Activated T-helper 1 cell treated with anti-CD3 and anti-CD28 coated beads, Interleukin-2, amount 50 U/mL, for 16 hours (primary cell): Measurements from ENCODE around the gene GALNT14.

Experiments
- DNase-seq, 2 donors: peaks; one replicate each; pipeline ENCODE4 v3.0.0-alpha.2; 2020; ENCODE audit warnings: low read depth in 1 of 2, low spot score in 1 of 2

GALNT14 gene

GRCh38 chr2:30981096-30981495 is 157.1 kb downstream of the GALNT14 start:
- DNase-seq = no peak

- DNase-seq = no peak
Measured at GRCh38 chr2:30979822-30980245, 158.4 kb downstream of the GALNT14 start.

GRCh38 chr2:30978854-30979253 is 159.4 kb downstream of the GALNT14 start:
- no peak for DNase-seq

GRCh38 chr2:30978044-30978443 is 160.2 kb downstream of the GALNT14 start:
- DNase-seq = no peak

- no peak for DNase-seq
Measured at GRCh38 chr2:30975156-30975555, 163.1 kb downstream of the GALNT14 start.

- no peak for DNase-seq
Measured at GRCh38 chr2:30974554-30974953, 163.7 kb downstream of the GALNT14 start.

- no peak for DNase-seq
Measured at GRCh38 chr2:30974092-30974491, 164.1 kb downstream of the GALNT14 start.

- no peak for DNase-seq
Measured at GRCh38 chr2:30971231-30972025, 166.8 kb downstream of the GALNT14 start.

- DNase-seq = no peak
Measured at GRCh38 chr2:30968660-30969397, 169.4 kb downstream of the GALNT14 start.

- DNase-seq = no peak
Measured at GRCh38 chr2:30966786-30967185, 171.5 kb downstream of the GALNT14 start.

- no peak for DNase-seq
Measured at GRCh38 chr2:30965022-30965531, 173.2 kb downstream of the GALNT14 start.

GRCh38 chr2:30964334-30965005 is 173.8 kb downstream of the GALNT14 start:
- DNase-seq = no peak

- DNase-seq = no peak
Measured at GRCh38 chr2:30963184-30963583, 175.1 kb downstream of the GALNT14 start.

GRCh38 chr2:30960213-30960612 is 178.0 kb downstream of the GALNT14 start:
- no peak for DNase-seq

- no peak for DNase-seq
Measured at GRCh38 chr2:30959653-30960052, 178.6 kb downstream of the GALNT14 start.

- DNase-seq = no peak
Measured at GRCh38 chr2:30958918-30959265, 179.3 kb downstream of the GALNT14 start.

GRCh38 chr2:30958193-30958917 is 179.9 kb downstream of the GALNT14 start:
- no peak for DNase-seq

- no peak for DNase-seq
Measured at GRCh38 chr2:30957591-30957990, 180.6 kb downstream of the GALNT14 start.

GRCh38 chr2:30956995-30957394 is 181.2 kb downstream of the GALNT14 start:
- no peak for DNase-seq

- DNase-seq = no peak
Measured at GRCh38 chr2:30955516-30956132, 182.6 kb downstream of the GALNT14 start.

- DNase-seq = no peak
Measured at GRCh38 chr2:30950339-30950738, 187.9 kb downstream of the GALNT14 start.
